Stimulated activated naive B cell treated with anti-CD40 and anti-IgM and Interleukin-4, amounts not matched to agents 10 μg/mL and 1 μg/mL and 100 μg/mL, for 72 hours (primary cell): ENCODE results near the gene CTNNBL1.

ENCODE experiments used
- ATAC-seq, 2 donors: fragments of 150-1000 bp; cut with Tn5 transposase; replicated peaks; 2 replicates each; pipeline ENCODE4 v1.10.0; 2021; ENCODE audit warnings: moderate library complexity in 1 of 2
- DNase-seq: peaks from one replicate; pipeline ENCODE4 v3.0.0; 2021
- H3K27ac Mint-ChIP-seq: one replicate; pipeline ENCODE4 v1.8.0; 2022; ENCODE audit warnings: mild to moderate bottlenecking, mixed read lengths
- H3K27me3 Mint-ChIP-seq, 2 donors: one replicate each; pipeline ENCODE4 v1.8.0; 2022; ENCODE audit warnings: mixed read lengths in 2 of 2
- H3K36me3 Mint-ChIP-seq, 2 donors: one replicate each; pipeline ENCODE4 v1.8.0; 2022; ENCODE audit warnings: mixed read lengths in 2 of 2, mild to moderate bottlenecking in 1 of 2
- H3K4me1 Mint-ChIP-seq, 2 donors: one replicate each; pipeline ENCODE4 v1.8.0; 2022; ENCODE audit warnings: mixed read lengths in 2 of 2, mild to moderate bottlenecking in 1 of 2
- H3K4me3 Mint-ChIP-seq, 2 donors: one replicate each; pipeline ENCODE4 v1.8.0; 2022; ENCODE audit warnings: mild to moderate bottlenecking in 2 of 2, mixed read lengths in 2 of 2, moderate library complexity in 1 of 2
- H3K9me3 Mint-ChIP-seq, 2 donors: one replicate each; pipeline ENCODE4 v1.8.0; 2022; ENCODE audit warnings: mixed read lengths in 2 of 2, mild to moderate bottlenecking in 1 of 2

CTNNBL1 gene

GRCh38 chr20:37913567-37914366, 219.9 kb downstream of the CTNNBL1 start:
- Mint-ChIP-seq H3K36me3 (no peaks in the 10 kb centered on the region), H3K27ac (no peak overlapping the region), H3K9me3 (no peaks in the 10 kb centered on the region), H3K27me3 (peaks cover 69 to 90% of the 10 kb centered on the region in 2 donors), H3K4me1 (peaks cover 21 to 38% of the 10 kb centered on the region in 2 donors), H3K4me3 (no peak overlapping the region)
- DNase-seq, result no peak
- no peak for ATAC-seq

GRCh38 chr20:37914367-37914671, 220.5 kb downstream of the CTNNBL1 start:
- H3K36me3 Mint-ChIP-seq, result no peaks in the 10 kb centered on the region
- DNase-seq, result no peak
- H3K4me3 Mint-ChIP-seq, result peak overlapping the region in 1 of 2 donors; percentile 69
- peaks cover 66 to 90% of the 10 kb centered on the region in 2 donors for H3K27me3 Mint-ChIP-seq
- H3K4me1 Mint-ChIP-seq, result peaks cover 21 to 38% of the 10 kb centered on the region in 2 donors
- no peak for ATAC-seq
- no peak overlapping the region for H3K27ac Mint-ChIP-seq
- no peaks in the 10 kb centered on the region for H3K9me3 Mint-ChIP-seq

- ATAC-seq, result peak; percentile 24 to 27
- peak overlapping the region; percentile 56 to 69 for H3K4me3 Mint-ChIP-seq
- no peak for DNase-seq
- H3K4me1 Mint-ChIP-seq, result peaks cover 21 to 38% of the 10 kb centered on the region in 2 donors
- H3K9me3 Mint-ChIP-seq, result no peaks in the 10 kb centered on the region
- peaks cover 66 to 88% of the 10 kb centered on the region in 2 donors for H3K27me3 Mint-ChIP-seq
- H3K27ac Mint-ChIP-seq, result no peak overlapping the region
- no peaks in the 10 kb centered on the region for H3K36me3 Mint-ChIP-seq
Measured at GRCh38 chr20:37914672-37915433, 221.0 kb downstream of the CTNNBL1 start.

- DNase-seq, result no peak
- ATAC-seq, result no peak
- Mint-ChIP-seq H3K27me3 (peaks cover 63 to 83% of the 10 kb centered on the region in 2 donors), H3K27ac (no peak overlapping the region), H3K4me3 (no peak overlapping the region), H3K4me1 (peaks cover 21 to 39% of the 10 kb centered on the region in 2 donors), H3K9me3 (no peaks in the 10 kb centered on the region), H3K36me3 (no peaks in the 10 kb centered on the region)
Measured at GRCh38 chr20:37915434-37915787, 221.6 kb downstream of the CTNNBL1 start.

GRCh38 chr20:37915800-37916570, 222.2 kb downstream of the CTNNBL1 start:
- H3K36me3 Mint-ChIP-seq, result no peaks in the 10 kb centered on the region
- ATAC-seq (no peak), DNase-seq (no peak)
- peaks cover 62 to 84% of the 10 kb centered on the region in 2 donors for H3K27me3 Mint-ChIP-seq
- no peaks in the 10 kb centered on the region for H3K9me3 Mint-ChIP-seq
- H3K27ac Mint-ChIP-seq, result no peak overlapping the region
- peaks cover 26 to 45% of the 10 kb centered on the region in 2 donors for H3K4me1 Mint-ChIP-seq
- no peak overlapping the region for H3K4me3 Mint-ChIP-seq

- no peak overlapping the region for H3K27ac Mint-ChIP-seq
- ATAC-seq (no peak), DNase-seq (no peak)
- no peaks in the 10 kb centered on the region for H3K9me3 Mint-ChIP-seq
- H3K27me3 Mint-ChIP-seq, result peaks cover 52 to 71% of the 10 kb centered on the region in 2 donors
- peaks cover 32 to 50% of the 10 kb centered on the region in 2 donors for H3K4me1 Mint-ChIP-seq
- H3K36me3 Mint-ChIP-seq, result no peaks in the 10 kb centered on the region
- H3K4me3 Mint-ChIP-seq, result no peak overlapping the region
Measured at GRCh38 chr20:37917461-37917860, 223.6 kb downstream of the CTNNBL1 start.

- no peak overlapping the region for H3K4me3 Mint-ChIP-seq
- no peak overlapping the region for H3K27ac Mint-ChIP-seq
- no peaks in the 10 kb centered on the region for H3K36me3 Mint-ChIP-seq
- DNase-seq (no peak), ATAC-seq (no peak)
- peaks cover 30 to 45% of the 10 kb centered on the region in 2 donors for H3K4me1 Mint-ChIP-seq
- peaks cover 50 to 65% of the 10 kb centered on the region in 2 donors for H3K27me3 Mint-ChIP-seq
- no peaks in the 10 kb centered on the region for H3K9me3 Mint-ChIP-seq
Measured at GRCh38 chr20:37918035-37918434, 224.2 kb downstream of the CTNNBL1 start.

GRCh38 chr20:37919389-37920040, 225.7 kb downstream of the CTNNBL1 start:
- Mint-ChIP-seq H3K4me1 (peaks cover 24 to 34% of the 10 kb centered on the region in 2 donors), H3K27me3 (peaks cover 35 to 50% of the 10 kb centered on the region in 2 donors), H3K36me3 (no peaks in the 10 kb centered on the region)

GRCh38 chr20:37920270-37920669, 226.4 kb downstream of the CTNNBL1 start:
- Mint-ChIP-seq H3K27ac (no peak overlapping the region), H3K27me3 (peaks cover 34 to 46% of the 10 kb centered on the region in 2 donors), H3K4me1 (peaks cover 19 to 28% of the 10 kb centered on the region in 2 donors), H3K9me3 (no peaks in the 10 kb centered on the region), H3K4me3 (no peak overlapping the region), H3K36me3 (no peaks in the 10 kb centered on the region)
- DNase-seq (no peak), ATAC-seq (no peak)

More at GRCh38 chr20:37919389-37920040, 225.7 kb downstream of the CTNNBL1 start:
- ATAC-seq (no peak), DNase-seq (no peak)
- H3K9me3 Mint-ChIP-seq, result no peaks in the 10 kb centered on the region
- H3K27ac Mint-ChIP-seq, result no peak overlapping the region
- no peak overlapping the region for H3K4me3 Mint-ChIP-seq

- no peak overlapping the region for H3K4me3 Mint-ChIP-seq
- peak overlapping the region; percentile 42 for H3K27ac Mint-ChIP-seq
- no peak for DNase-seq
- no peaks in the 10 kb centered on the region for H3K36me3 Mint-ChIP-seq
- no peaks in the 10 kb centered on the region for H3K9me3 Mint-ChIP-seq
- peaks cover 19 to 25% of the 10 kb centered on the region in 2 donors for H3K4me1 Mint-ChIP-seq
- ATAC-seq, result no peak
- peaks cover 33 to 42% of the 10 kb centered on the region in 2 donors for H3K27me3 Mint-ChIP-seq
Measured at GRCh38 chr20:37920679-37921322, 227.0 kb downstream of the CTNNBL1 start.

- Mint-ChIP-seq H3K9me3 (no peaks in the 10 kb centered on the region), H3K4me3 (peak overlapping the region in 1 of 2 donors; percentile 33), H3K36me3 (no peaks in the 10 kb centered on the region), H3K27ac (no peak overlapping the region), H3K27me3 (peaks cover 26 to 35% of the 10 kb centered on the region in 2 donors), H3K4me1 (peaks cover 17 to 23% of the 10 kb centered on the region in 2 donors)
- peak; percentile 92 to 94 for ATAC-seq
- no peak for DNase-seq
Measured at GRCh38 chr20:37921341-37921929, 227.6 kb downstream of the CTNNBL1 start.
